Dendritic cell treated with granulocyte-macrophage colony-stimulating factor and Interleukin-4, amounts not matched to agents 40 ng/mL and 50 ng/mL, for 4 days (primary cell): ENCODE results near the gene TES.
"Not testable (repeated sequence)": the region's sequence is repeated elsewhere in the genome, so short reads cannot be mapped to it uniquely, and the experiment has no call there.

Source experiments
- H3K27ac Mint-ChIP-seq: one replicate; pipeline ENCODE4 v1.8.0; 2022; ENCODE audit warnings: mild to moderate bottlenecking, mixed read lengths
- H3K27me3 Mint-ChIP-seq: one replicate; pipeline ENCODE4 v1.8.0; 2022; ENCODE audit warnings: mild to moderate bottlenecking, mixed read lengths
- H3K36me3 Mint-ChIP-seq: one replicate; pipeline ENCODE4 v1.8.0; 2022; ENCODE audit warnings: low read depth, mixed read lengths
- H3K4me1 Mint-ChIP-seq: one replicate; pipeline ENCODE4 v1.8.0; 2022; ENCODE audit warnings: low read depth, mixed read lengths
- H3K4me3 Mint-ChIP-seq: one replicate; pipeline ENCODE4 v1.8.0; 2022; ENCODE audit warnings: mild to moderate bottlenecking, moderate library complexity, mixed read lengths
- H3K9me3 Mint-ChIP-seq: one replicate; pipeline ENCODE4 v1.8.0; 2022; ENCODE audit warnings: mixed read lengths
- intact Hi-C: fragments of 100-400 bp; cut with micrococcal nuclease; formaldehyde crosslinking; loops from one replicate; pipeline ENCODE4 v1.15.0; 2022

The TES gene

DNA sequence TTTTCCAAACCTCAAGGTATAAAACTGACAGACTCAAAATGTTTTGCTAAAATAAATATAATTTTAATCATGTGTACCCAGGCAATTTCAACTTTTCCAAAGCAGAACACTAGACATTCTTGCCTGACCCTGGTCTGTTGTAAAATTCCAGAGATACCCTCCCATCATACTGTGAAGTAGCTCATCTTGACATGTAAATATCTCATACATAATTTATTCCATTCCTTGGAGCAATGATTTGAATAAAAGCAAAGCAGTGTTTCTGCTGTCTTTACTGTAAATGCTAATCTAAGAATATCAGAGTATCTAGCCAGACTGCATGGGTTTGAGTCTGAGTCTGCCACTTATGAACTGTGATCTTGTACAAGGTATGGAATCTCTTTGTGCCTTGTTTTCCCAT, 68.9 kb downstream of the TES start:
- H3K9me3 Mint-ChIP-seq = no peaks in the 10 kb centered on the region
- no peaks in the 10 kb centered on the region for H3K27me3 Mint-ChIP-seq
- H3K4me1 Mint-ChIP-seq = no peaks in the 10 kb centered on the region
- no peaks in the 10 kb centered on the region for H3K36me3 Mint-ChIP-seq
- H3K4me3 Mint-ChIP-seq = no peak overlapping the region
- intact Hi-C loops = no loop called here
- no peak overlapping the region for H3K27ac Mint-ChIP-seq

DNA sequence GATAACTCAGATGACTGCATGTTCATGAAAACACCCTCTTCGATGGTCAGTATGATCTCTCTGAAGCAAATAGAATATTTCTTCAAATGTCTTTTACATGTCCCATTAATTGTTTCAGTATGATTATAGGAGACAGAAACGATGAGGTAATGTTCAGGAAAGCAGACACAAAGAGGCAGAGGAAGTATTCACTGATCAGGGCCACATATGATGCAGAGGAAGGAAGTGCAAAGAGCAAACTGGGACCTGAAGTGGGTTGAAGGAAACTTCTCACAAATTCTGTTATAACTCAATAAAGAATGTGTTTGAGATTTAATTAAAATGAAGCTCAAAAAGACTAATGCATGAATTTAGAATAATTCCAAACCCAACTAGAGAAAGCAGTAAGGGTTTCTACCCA, 70.5 kb downstream of the TES start:
- Mint-ChIP-seq H3K27ac (no peak overlapping the region), H3K27me3 (no peaks in the 10 kb centered on the region), H3K4me3 (no peak overlapping the region), H3K9me3 (no peaks in the 10 kb centered on the region), H3K36me3 (no peaks in the 10 kb centered on the region), H3K4me1 (no peaks in the 10 kb centered on the region)
- intact Hi-C loops = no loop called here

DNA sequence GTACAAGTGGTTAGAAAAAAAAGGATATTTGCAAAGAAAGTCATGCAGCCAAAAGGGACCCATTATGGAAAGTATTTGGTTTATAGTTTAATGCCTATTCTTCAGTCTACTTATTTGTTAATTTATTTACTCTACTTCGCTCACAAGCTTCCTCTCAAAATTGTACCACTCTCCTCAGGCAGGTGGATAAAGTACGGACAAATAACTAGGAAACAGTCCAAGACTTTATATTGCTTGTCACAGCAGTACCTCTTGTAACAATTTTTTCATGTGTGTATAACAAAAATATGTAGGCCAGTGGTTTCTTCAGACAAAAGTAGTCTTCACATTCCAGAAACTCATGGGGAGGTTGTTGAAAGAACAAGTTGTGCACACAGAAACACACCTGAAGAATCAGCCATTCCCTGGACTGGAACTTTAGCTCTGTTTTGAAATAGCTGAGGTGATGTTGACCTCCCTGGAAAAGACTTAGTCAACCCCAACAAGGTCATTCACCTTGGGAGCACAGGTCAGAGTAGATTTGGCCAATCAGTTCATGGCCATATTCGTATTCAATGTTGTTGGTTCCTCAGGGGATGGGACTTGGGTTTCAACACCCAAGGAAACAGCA, 73.4 kb downstream of the TES start:
- no peaks in the 10 kb centered on the region for H3K4me1 Mint-ChIP-seq
- no peak overlapping the region for H3K4me3 Mint-ChIP-seq
- no peaks in the 10 kb centered on the region for H3K9me3 Mint-ChIP-seq
- peaks cover 2% of the 10 kb centered on the region for H3K27me3 Mint-ChIP-seq
- intact Hi-C loops = no loop called here
- H3K36me3 Mint-ChIP-seq = no peaks in the 10 kb centered on the region
- no peak overlapping the region for H3K27ac Mint-ChIP-seq

DNA sequence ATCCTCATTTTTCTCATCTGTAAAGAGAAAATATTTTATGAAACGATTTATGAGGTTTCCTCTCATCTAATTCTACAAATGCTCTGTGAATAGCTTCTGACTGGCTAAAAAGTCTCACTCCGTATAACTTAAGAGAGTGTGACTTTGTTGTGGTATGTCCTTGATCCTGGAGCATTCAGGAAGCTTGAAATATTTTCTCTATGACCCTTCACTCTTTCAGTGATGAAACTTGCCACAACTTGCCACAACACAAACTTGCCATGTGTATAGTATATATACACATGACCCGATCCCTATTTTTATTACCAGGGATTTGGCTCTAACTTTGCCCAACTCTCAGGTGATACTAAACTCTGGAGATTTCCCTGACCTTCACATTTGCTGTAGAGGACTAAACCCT, 74.1 kb downstream of the TES start:
- no peaks in the 10 kb centered on the region for H3K36me3 Mint-ChIP-seq
- H3K4me1 Mint-ChIP-seq = no peaks in the 10 kb centered on the region
- H3K4me3 Mint-ChIP-seq = no peak overlapping the region
- H3K27me3 Mint-ChIP-seq = peaks cover 2% of the 10 kb centered on the region
- intact Hi-C loops = no loop called here
- H3K27ac Mint-ChIP-seq = no peak overlapping the region
- no peaks in the 10 kb centered on the region for H3K9me3 Mint-ChIP-seq

DNA sequence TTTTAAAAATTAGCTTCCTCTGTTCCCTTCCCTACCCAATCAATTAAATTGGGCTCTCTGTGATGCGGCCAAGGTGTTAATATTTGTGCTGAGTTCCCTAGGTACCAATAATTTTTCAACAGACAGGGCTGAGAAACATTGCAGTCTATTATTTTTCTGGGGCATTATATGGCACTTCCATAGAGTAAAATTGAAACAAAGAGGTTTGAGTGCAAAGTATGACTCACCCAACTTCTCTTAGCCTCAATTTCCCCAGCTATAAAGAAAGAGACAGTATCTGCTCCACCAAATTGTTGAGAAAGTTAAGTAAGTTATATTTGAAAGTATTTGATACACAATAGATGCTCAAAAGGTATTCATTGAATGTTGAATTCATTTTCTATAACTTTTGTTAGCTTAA, 74.9 kb downstream of the TES start:
- no peaks in the 10 kb centered on the region for H3K9me3 Mint-ChIP-seq
- H3K36me3 Mint-ChIP-seq = no peaks in the 10 kb centered on the region
- intact Hi-C loops = no loop called here
- H3K4me1 Mint-ChIP-seq = no peaks in the 10 kb centered on the region
- H3K4me3 Mint-ChIP-seq = no peak overlapping the region
- H3K27ac Mint-ChIP-seq = no peak overlapping the region
- H3K27me3 Mint-ChIP-seq = peaks cover 2% of the 10 kb centered on the region

DNA sequence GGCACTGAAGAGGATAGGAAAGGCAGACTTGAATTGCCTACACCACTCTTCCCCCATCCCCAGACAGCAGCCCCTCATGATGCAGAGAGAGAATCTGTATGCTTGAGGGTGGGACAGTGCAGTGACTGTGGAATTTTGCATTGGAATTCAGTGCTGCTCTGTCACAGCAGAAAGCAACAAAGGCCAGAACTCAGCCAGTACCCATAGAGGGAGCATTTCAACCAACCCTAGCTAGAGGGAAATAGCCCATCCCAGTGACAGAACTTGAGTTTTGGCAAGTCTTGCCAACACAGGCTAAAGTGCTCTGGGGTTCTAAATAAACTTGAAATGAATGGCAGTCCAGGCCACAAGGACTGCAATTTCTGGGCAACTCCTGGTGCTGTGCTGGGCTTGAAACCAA, 80.4 kb downstream of the TES start:
- Mint-ChIP-seq H3K9me3 (peaks cover 27% of the 10 kb centered on the region), H3K4me3 (no peak overlapping the region), H3K27me3 (peaks cover 2% of the 10 kb centered on the region), H3K27ac (no peak overlapping the region), H3K36me3 (no peaks in the 10 kb centered on the region), H3K4me1 (no peaks in the 10 kb centered on the region)
- intact Hi-C loops = no loop called here

DNA sequence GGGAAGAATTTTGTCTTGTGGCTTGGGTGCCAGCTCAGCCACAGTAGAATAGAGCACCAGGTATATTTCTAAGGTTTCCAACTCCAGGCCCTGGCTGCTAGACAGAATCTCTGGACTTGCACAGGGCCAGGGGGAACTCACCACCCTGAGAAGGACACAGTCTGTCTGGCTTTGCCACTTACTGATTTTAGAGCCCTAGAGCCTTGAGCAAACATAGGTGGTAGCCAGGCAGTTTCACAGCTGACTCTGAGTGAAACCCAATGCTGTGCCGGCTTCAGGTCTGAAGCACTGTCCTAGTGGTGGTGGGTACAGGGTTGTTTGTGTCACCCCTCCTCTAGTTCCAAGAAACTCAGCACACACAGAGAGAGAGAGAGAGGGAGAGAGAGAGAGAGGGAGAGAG, 81.6 kb downstream of the TES start:
- Mint-ChIP-seq H3K27me3 (peaks cover 2% of the 10 kb centered on the region), H3K9me3 (peaks cover 27% of the 10 kb centered on the region), H3K4me1 (no peaks in the 10 kb centered on the region), H3K4me3 (no peak overlapping the region), H3K36me3 (no peaks in the 10 kb centered on the region), H3K27ac (no peak overlapping the region)
- intact Hi-C loops = no loop called here

DNA sequence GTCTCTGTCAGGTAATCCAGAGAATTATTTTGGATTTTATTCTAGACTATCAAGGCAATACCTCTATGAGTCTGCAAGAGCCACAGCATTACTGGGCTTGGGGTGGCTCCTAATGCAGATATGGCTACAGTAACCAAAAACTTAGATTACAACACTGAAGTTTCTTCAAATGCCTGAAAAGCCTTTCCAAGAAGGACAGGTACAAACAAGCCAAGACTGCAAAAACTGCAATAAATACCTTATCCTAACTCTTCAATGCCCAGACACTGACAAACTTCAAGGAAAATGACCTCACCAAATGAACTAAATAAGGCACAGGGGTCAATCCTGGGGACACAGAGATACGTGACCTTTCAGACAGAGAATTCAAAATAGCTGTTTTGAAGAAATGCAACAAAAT, 82.0 kb downstream of the TES start:
- peaks cover 27% of the 10 kb centered on the region for H3K9me3 Mint-ChIP-seq
- no peak overlapping the region for H3K4me3 Mint-ChIP-seq
- H3K4me1 Mint-ChIP-seq = no peaks in the 10 kb centered on the region
- no peak overlapping the region for H3K27ac Mint-ChIP-seq
- no peaks in the 10 kb centered on the region for H3K36me3 Mint-ChIP-seq
- peaks cover 2% of the 10 kb centered on the region for H3K27me3 Mint-ChIP-seq
- intact Hi-C loops = no loop called here

DNA sequence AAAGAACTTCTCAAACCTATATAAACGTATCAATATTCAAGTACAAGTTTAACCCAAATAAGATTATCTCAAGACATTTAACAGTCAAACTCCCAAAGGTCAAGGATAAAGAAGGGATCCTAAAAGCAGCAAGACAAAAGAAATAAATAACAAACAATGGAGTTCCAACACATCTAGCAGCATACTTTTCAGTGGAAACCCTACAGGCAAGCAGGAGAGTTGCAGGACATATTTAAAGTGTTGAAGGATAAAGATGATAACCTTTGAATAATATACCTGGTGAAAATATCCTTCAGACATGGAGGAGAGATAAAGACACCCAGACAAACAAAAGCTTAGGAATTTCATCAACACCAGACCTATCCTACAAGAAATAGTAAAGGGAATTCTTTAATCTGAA, 82.8 kb downstream of the TES start:
- Mint-ChIP-seq H3K4me3 (no peak overlapping the region), H3K27ac (no peak overlapping the region), H3K27me3 (no peaks in the 10 kb centered on the region), H3K4me1 (no peaks in the 10 kb centered on the region), H3K9me3 (peaks cover 27% of the 10 kb centered on the region), H3K36me3 (no peaks in the 10 kb centered on the region)
- intact Hi-C loops = no loop called here

DNA sequence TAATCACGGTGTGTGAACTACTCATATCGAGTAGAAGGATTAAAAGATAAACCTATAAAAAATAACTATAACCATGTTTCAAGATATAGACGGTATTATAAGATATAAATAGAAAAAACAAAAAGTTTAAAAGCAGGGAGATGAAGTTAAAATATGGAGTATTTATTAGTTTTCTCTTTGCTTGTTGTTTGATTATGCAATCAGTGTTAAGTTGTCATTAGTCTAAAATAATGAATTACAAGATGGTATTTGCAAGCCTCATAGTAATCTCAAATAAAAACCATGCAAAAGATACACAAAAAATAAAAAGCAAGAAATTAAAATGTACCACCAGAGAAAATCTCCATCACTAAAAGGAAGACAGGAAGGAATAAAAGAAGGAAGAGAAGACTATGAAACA, 83.3 kb downstream of the TES start:
- Mint-ChIP-seq H3K4me3 (no peak overlapping the region), H3K27me3 (no peaks in the 10 kb centered on the region)

DNA sequence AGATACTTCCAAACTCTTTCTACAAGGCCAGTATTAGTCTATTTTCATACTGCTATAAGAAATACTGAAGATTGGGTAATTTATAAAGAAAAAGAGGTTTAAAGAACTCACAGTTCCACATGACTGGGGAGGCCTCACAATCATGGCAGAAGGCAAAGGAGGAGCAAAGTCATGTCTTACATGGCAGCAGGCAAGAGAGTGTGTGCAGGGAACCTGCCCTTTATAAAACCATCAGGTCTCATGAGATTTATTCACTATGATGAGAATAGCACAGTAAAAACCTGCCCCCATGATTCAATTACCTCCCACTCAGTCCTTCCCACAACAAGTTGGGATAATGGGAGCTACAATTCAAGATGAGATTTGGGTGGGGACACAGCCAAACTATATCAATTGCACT, 85.6 kb downstream of the TES start:
- H3K27ac Mint-ChIP-seq, H3K4me3 Mint-ChIP-seq, intact Hi-C loops, H3K4me1 Mint-ChIP-seq, H3K27me3 Mint-ChIP-seq, H3K36me3 Mint-ChIP-seq: not testable (repeated sequence)
- H3K9me3 Mint-ChIP-seq = peaks cover 27% of the 10 kb centered on the region

More for the DNA sequence above, 83.3 kb downstream of the TES start:
- no peak overlapping the region for H3K27ac Mint-ChIP-seq
- no peaks in the 10 kb centered on the region for H3K4me1 Mint-ChIP-seq
- H3K36me3 Mint-ChIP-seq = no peaks in the 10 kb centered on the region
- intact Hi-C loops = no loop called here
- H3K9me3 Mint-ChIP-seq = peaks cover 27% of the 10 kb centered on the region

DNA sequence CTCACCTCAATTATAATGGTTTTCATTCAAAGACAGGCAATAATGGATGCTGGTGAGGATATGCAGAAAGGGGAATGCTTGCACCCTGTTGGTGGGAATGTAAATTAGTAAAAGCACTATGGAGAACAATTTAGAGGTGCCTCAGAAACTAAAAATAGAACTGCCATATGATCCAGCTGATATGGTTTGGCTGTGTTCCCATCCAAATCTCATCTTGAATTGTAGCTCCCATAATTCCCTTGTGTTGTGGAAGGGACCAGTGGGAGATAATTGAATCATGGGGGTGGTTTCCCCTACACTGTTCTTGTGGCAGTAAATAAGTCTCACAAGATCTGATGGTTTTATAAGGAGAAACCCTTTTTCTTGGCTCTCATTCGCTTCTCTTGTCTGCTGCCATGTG, 87.7 kb downstream of the TES start:
- no peaks in the 10 kb centered on the region for H3K36me3 Mint-ChIP-seq
- no peaks in the 10 kb centered on the region for H3K4me1 Mint-ChIP-seq
- H3K27ac Mint-ChIP-seq = no peak overlapping the region
- intact Hi-C loops = no loop called here
- H3K27me3 Mint-ChIP-seq = no peaks in the 10 kb centered on the region
- peaks cover 19% of the 10 kb centered on the region for H3K9me3 Mint-ChIP-seq
- H3K4me3 Mint-ChIP-seq = no peak overlapping the region

DNA sequence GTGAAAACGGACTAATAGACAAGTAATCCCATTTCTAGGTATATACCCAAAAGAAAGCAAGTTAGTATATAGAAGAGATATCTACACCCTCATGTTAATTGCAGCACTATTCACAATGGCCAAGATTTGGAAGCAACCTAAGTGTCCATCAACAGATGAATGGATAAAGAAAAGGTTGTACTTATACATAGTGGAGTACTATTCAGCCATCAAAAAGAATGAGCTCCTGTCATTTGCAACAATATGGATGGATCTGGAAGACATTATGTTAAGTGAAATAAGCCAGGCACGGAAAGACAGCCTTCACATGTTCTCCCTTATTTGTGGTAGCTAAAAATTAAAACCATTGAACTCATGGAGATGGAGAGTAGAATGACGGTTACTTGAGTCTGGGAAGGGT, 88.2 kb downstream of the TES start:
- Mint-ChIP-seq H3K4me3 (no peak overlapping the region), H3K27me3 (no peaks in the 10 kb centered on the region), H3K27ac (no peak overlapping the region), H3K9me3 (peaks cover 14% of the 10 kb centered on the region), H3K4me1 (no peaks in the 10 kb centered on the region), H3K36me3 (no peaks in the 10 kb centered on the region)
- intact Hi-C loops = no loop called here

DNA sequence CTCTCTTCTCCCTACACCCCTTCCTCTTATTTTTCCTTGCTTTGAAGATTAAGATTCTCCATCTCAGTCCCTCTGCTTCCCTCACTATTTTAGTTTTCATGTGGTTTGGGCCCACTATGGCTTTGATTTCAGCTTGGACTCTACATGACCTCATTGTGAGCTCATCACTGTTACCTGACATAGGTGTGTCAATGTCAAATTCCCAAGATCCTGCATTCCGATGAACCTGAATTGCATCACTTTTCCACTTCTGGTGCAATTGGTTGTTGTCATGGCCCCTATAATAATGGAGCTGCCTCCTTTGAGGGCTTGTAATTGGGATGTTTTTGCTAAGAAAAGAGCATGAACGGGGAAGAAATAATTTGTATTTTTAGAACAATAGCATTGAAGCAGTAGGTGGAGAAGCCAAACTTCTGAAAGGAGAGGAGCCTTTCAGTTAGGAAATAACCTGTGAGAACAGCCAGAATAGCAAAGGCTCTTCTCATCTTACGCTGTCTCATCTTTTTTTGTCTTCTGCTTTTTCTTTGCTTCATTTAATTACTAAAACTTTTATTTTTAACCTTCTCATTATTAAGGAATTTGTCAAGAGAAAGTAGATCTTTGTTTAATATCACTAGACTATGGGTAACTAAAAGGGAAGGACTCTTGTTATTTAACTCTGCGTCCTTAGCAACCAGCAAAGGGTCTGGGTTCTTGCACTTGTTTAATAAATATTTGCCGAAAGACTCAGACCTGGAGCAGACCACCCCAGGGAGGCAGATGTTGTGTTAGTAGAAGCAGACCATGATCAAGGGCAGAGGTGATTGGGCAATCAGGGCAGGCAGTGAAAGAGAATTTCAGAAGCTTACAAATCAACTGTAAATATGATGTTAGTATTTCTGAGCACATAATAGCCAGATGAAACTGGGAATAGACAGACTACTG, 95.4 kb downstream of the TES start:
- Mint-ChIP-seq H3K27ac (no peak overlapping the region), H3K27me3 (no peaks in the 10 kb centered on the region), H3K36me3 (no peaks in the 10 kb centered on the region), H3K9me3 (no peaks in the 10 kb centered on the region), H3K4me1 (no peaks in the 10 kb centered on the region), H3K4me3 (no peak overlapping the region)
- intact Hi-C loops = no loop called here
